GM12878 (cell line): ENCODE results near the gene PDGFD. TPM values are rescaled to one million over a fixed set of nuclear protein-coding genes. Genes with fewer than 3 reads are reported as not detected.

Source experiments
- ATAC-seq: fragments of 200-7000 bp; cut with Tn5 transposase; 3 replicates; pipeline ENCODE4 v1.9.1; 2020; ENCODE audit warnings: mild to moderate bottlenecking, moderate library complexity
- BruUV-seq: library from RNA; stranded (reverse); fragments of 400-500 nt; replicated peaks from 2 replicates; lab custom pipeline; 2021; lab: Mats Ljungman, UMichigan
- CTCF ChIA-PET: fragments of 300-600 bp; sonication (Branson Sonifier 250); formaldehyde crosslinking; extraction: SDS; loops from one replicate; lab custom pipeline; 2021; ENCODE audit warnings: inconsistent platforms; lab: Yijun Ruan, JAX
- POLR2A ChIA-PET: fragments of 350-600 bp; formaldehyde crosslinking; extraction: SDS; loops from one replicate; lab custom pipeline; 2021; ENCODE audit warnings: inconsistent platforms; lab: Charles Lee
- RAD21 ChIA-PET: fragments of 300-600 bp; sonication (Branson Sonifier 250); formaldehyde crosslinking; loops from one replicate; lab custom pipeline; 2023; ENCODE audit warnings: antibody characterized with exemption; ENCODE audit not compliant: unreplicated experiment; lab: Charles Lee
- SMC1A ChIA-PET: fragments of 300-600 bp; sonication (Branson Sonifier 250); formaldehyde crosslinking; loops from one replicate; lab custom pipeline; 2023; ENCODE audit not compliant: unreplicated experiment, uncharacterized antibody; lab: Charles Lee
- DNase-seq: peaks from one replicate; pipeline ENCODE4 v3.0.0-alpha.2; 2011; ENCODE audit warnings: low read depth, low spot score
- FAIRE-seq: peaks from 3 replicates; lab custom pipeline; 2011; peaks lifted over from hg19 to GRCh38; lab: Jason Lieb, UNC
- H2AFZ ChIP-seq: 2 replicates; pipeline ENCODE4 v1.6.0; 2011; ENCODE audit warnings: low read depth, low read length, control low read depth; ENCODE audit not compliant: control insufficient read depth
- H3K27ac ChIP-seq: 2 replicates; pipeline ENCODE4 v1.5.1; 2011; ENCODE audit warnings: control low read depth; ENCODE audit not compliant: control insufficient read depth, insufficient read depth
- H3K27me3 ChIP-seq, 2 experiments: replicated peaks in 1 of 2; 2 replicates each; pipeline versions ENCODE4 v1.6.0 to v1.6.1; 2011; ENCODE audit warnings: low read length in 1 of 2; ENCODE audit not compliant: control insufficient read depth in 2 of 2, insufficient read depth in 2 of 2
- H3K36me3 ChIP-seq, 2 experiments: 2 replicates each; pipeline ENCODE4 v1.5.1; 2011; ENCODE audit warnings: low read length in 1 of 2; ENCODE audit not compliant: control insufficient read depth in 2 of 2, insufficient read depth in 2 of 2
- H3K4me1 ChIP-seq: 2 replicates; pipeline ENCODE4 v1.6.1; 2011; ENCODE audit warnings: mild to moderate bottlenecking, low read length, moderate library complexity, mixed read lengths; ENCODE audit not compliant: control insufficient read depth, insufficient read depth
- H3K4me2 ChIP-seq: 2 replicates; pipeline ENCODE4 v1.6.0; 2011; ENCODE audit warnings: control low read depth; ENCODE audit not compliant: control insufficient read depth, insufficient read depth
- H3K4me3 ChIP-seq: fragments of 200-600 bp; sonication (generic); 2 replicates; pipeline ENCODE4 v1.5.1; 2016
- H3K79me2 ChIP-seq: 2 replicates; pipeline ENCODE4 v1.6.0; 2011; ENCODE audit warnings: low read length; ENCODE audit not compliant: control insufficient read depth, insufficient read depth
- H3K9ac ChIP-seq: 2 replicates; pipeline ENCODE4 v1.8.0; 2011; ENCODE audit warnings: low read length, control low read depth, mixed read lengths; ENCODE audit not compliant: control insufficient read depth, insufficient read depth
- H3K9me3 ChIP-seq: replicated peaks from 3 replicates; pipeline ENCODE4 v1.5.1; 2011; ENCODE audit warnings: mild to moderate bottlenecking, low read length; ENCODE audit not compliant: control insufficient read depth, insufficient read depth
- H4K20me1 ChIP-seq: 2 replicates; pipeline ENCODE4 v1.6.0; 2011; ENCODE audit not compliant: control insufficient read depth, insufficient read depth
- ATF7 ChIP-seq: fragments of 450-650 bp; IDR thresholded peaks from 2 replicates; pipeline ENCODE4 v1.6.1; 2016; ENCODE audit warnings: low read depth, mild to moderate bottlenecking
- CEBPZ ChIP-seq: fragments of 150-350 bp; IDR thresholded peaks from 2 replicates; pipeline ENCODE4 v1.6.1; 2016; ENCODE audit warnings: low read depth, low read length
- EP300 ChIP-seq, 2 experiments: fragments of 150-350 bp in 1 of 2; IDR thresholded peaks; 2 replicates each; pipeline ENCODE4 v1.6.1; 2011 to 2012; ENCODE audit warnings: low read depth in 2 of 2, low read length in 2 of 2, borderline replicate concordance in 1 of 2, improper control_type of control experiment in 1 of 2, inconsistent platforms in 1 of 2; ENCODE audit not compliant: control insufficient read depth in 1 of 2
- IRF4 ChIP-seq: IDR thresholded peaks from 2 replicates; pipeline ENCODE4 v1.6.1; 2011; ENCODE audit warnings: low read depth, low read length
- MEF2A ChIP-seq: IDR thresholded peaks from 2 replicates; pipeline ENCODE4 v1.6.1; 2011; ENCODE audit warnings: low read depth, mild to moderate bottlenecking, low read length, moderate library complexity; ENCODE audit not compliant: insufficient read depth
- NBN ChIP-seq: fragments of 450-650 bp; IDR thresholded peaks from 2 replicates; pipeline ENCODE4 v1.6.1; 2016
- WGBS: methylation state at CpG from one replicate; pipeline ENCODE4 v1.1.6; 2016; ENCODE audit warnings: low lambda C conversion rate; ENCODE audit not compliant: insufficient replicate concordance, insufficient coverage; ENCODE audit errors: missing lambda C conversion rate; 5-methylcytosine and 5-hydroxymethylcytosine counted together
- in situ Hi-C: fragments of 300-500 bp; cut with MboI; formaldehyde crosslinking; loops from 9 replicates; pipeline ENCODE4 v1.14.3; 2018; ENCODE audit warnings: mixed read lengths
- intact Hi-C: fragments of 100-400 bp; cut with micrococcal nuclease; formaldehyde crosslinking; loops from one replicate; pipeline ENCODE4 v1.14.2; 2022; ENCODE audit not compliant: unreplicated experiment
- polyA plus RNA-seq, 11 experiments: library from polyadenylated mRNA; depleted of rRNA in 4 of 11; unstranded in 6 of 11; stranded (reverse) in 5 of 11; fragments of >200 nt; fragmentation: Nextera tagmentation in 4 of 11; fragmentation: Illumina TruSeq in 1 of 11; extraction: Ambion mirVana in 4 of 11; extraction: Trizol in 1 of 11; gene quantifications; 1 replicate in 1 of 11; 2 replicates in 10 of 11; pipeline versions ENCODE4 v1.2.1 to v1.2.3, GENCODE V29; 2011 to 2016; ENCODE audit warnings: inconsistent platforms in 2 of 11, missing spikeins in 2 of 11, low read depth in 1 of 11
- total RNA-seq, 4 experiments: library from RNA; depleted of rRNA in 3 of 4; stranded (reverse); fragments of >200 nt in 3 of 4; fragmentation: Illumina TruSeq in 1 of 4; extraction: Trizol in 1 of 4; gene quantifications; 2 replicates each; pipeline versions ENCODE4 v1.2.1 to v1.2.3, GENCODE V29; 2013 to 2021

The PDGFD gene
- total and polyA plus RNA-seq, 10 of the 15 experiments (the other 5 are each of a cell fraction or from before 2014, with no cell fraction given) = 0.05 to 0.13 TPM; not detected in 8

- TF ChIP-seq EP300 (IDR thresholded peaks at IDR 0.05; ENCODE audit: borderline replicate concordance in 1 of 2, control insufficient read depth in 1 of 2, low read depth in 2 of 2, low read length in 2 of 2) = no peak
- no peak for TF ChIP-seq CEBPZ
- no peak for TF ChIP-seq MEF2A
- no peak for TF ChIP-seq IRF4
- TF ChIP-seq, all 136 proteins: peak for 0
Observed at GRCh38 chr11:103980108-103980507, 183.8 kb downstream of the PDGFD start (continued).

- CTCF ChIA-PET = interaction anchor here (0.6 to 1.5 kb wide), 6 partner anchors 9 to 567 kb away, joined by 3 to 4 read pairs (median 3); no protein-coding TSS in a partner anchor
Observed at GRCh38 chr11:103978616-103979595, 185.0 kb downstream of the PDGFD start.

More at GRCh38 chr11:103978616-103979595, 185.0 kb downstream of the PDGFD start:
- Histone ChIP-seq H3K36me3 (no peaks in the 10 kb centered on the region), H3K27me3 (no peaks in the 10 kb centered on the region; a peak in 2 of 4 replicates), H3K4me3 (no peak overlapping the region), H2AFZ (no peak overlapping the region), H3K9me3 (no peaks in the 10 kb centered on the region), H3K79me2 (no peaks in the 10 kb centered on the region), H3K27ac (no peak overlapping the region), H3K9ac (no peak overlapping the region), H3K4me1 (no peaks in the 10 kb centered on the region), H3K4me2 (no peak overlapping the region), H4K20me1 (no peaks in the 10 kb centered on the region)
- ATAC-seq (no peak), FAIRE-seq (peak; percentile 76), DNase-seq (no peak)
- ChIA-PET SMC1A (interaction anchor here (0.9 to 2.0 kb wide), 8 partner anchors 8 to 95 kb away, joined by 3 to 8 read pairs (median 4); no protein-coding TSS in a partner anchor), RAD21 (interaction anchor here (3.4 kb wide), 1 partner anchor 20 kb away, joined by 11 read pairs; no protein-coding TSS in a partner anchor), POLR2A (no interaction called here)
- 41% methylated on average over 5 of the region's 5 CpGs for WGBS
- in situ Hi-C loops = no loop called here
- TF ChIP-seq NBN (no peak), ATF7 (peak; percentile 50; the same call in 1 of the 2 replicates)
- no TSS peak for BruUV-seq
- intact Hi-C loops = no loop called here
